Fibroblast of skin of scalp (primary cell): ENCODE data around the gene BAZ2A.
"Not testable (repeated sequence)": the region's sequence is repeated elsewhere in the genome, so short reads cannot be mapped to it uniquely, and the experiment has no call there.

ENCODE experiments used
- DNase-seq: peaks from one replicate; pipeline ENCODE4 v3.0.0-alpha.2; 2013

The BAZ2A gene

DNA sequence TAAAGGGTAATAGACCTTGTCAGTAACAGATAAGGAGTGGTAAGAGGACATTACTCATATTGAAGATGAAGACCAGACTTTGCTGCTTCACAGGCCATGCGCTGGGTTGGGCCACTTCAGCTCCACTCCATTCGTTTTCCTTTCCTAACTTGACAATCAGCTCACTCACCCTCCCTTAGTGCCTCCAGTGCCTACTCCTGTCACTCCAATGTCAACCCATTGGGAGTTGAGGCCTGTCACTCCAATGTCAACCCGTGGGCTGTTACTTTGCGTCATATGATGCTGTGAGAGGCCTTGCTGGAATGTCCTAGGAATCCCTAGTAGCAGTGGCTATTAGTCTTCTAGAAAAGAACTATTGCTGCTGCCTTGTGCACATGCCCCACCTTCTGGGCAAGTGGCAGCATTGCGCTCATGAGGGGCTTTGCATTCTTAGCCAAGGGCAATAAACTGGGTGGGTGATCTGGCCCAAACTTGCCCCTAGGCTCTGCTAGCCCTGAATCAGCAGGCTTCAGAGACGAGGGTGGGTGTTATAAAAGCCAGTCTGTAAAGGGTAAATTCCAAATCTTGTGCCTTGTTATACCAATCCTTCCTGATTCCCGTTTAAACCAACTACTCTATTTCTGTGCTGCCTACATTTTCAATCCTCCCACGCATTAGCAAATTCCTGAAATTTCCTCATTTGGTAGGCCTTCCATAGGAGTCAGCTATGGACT is 36.1 kb downstream of the BAZ2A start:
- peak; percentile 78 for DNase-seq

DNA sequence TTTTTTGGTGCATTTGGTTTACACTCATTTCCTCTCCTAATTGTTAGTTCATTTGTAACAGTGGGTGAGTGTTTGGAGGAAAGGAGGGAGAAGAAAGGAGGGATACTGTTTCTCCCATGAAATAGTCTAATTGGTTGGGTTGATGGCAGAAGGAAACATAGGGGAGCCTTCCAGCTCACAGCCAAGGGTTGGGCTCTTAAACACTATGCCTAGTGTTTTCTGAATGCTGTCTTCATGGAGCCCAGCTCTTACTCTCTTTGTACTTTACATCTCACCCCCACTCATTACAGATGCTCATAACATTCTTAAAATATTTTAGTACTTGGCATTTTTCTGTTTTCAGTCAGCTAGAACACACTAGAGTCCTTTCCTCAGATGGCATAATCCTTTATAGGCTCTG is 38.2 kb downstream of the BAZ2A start:
- peak; percentile 57 for DNase-seq

DNA sequence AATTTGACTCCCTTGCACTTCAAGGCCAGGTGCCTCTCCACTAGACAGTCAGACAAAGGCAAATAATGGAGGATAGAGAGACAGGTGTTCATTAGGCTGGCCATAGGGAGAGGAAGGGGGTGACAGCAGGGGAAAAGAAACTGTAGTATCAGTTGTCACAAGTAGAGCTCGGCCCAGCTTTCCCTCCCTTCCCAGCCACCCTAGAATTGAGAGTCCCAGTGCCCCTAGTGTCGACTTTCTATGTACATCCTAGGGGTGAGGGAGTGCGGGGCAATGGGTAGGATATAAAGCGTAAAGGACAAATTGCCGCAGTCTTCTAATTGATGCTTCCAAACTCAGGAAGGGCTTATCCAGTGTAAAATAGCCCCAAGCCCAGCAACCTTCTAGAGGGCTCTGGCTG is 39.0 kb downstream of the BAZ2A start:
- no peak for DNase-seq

DNA sequence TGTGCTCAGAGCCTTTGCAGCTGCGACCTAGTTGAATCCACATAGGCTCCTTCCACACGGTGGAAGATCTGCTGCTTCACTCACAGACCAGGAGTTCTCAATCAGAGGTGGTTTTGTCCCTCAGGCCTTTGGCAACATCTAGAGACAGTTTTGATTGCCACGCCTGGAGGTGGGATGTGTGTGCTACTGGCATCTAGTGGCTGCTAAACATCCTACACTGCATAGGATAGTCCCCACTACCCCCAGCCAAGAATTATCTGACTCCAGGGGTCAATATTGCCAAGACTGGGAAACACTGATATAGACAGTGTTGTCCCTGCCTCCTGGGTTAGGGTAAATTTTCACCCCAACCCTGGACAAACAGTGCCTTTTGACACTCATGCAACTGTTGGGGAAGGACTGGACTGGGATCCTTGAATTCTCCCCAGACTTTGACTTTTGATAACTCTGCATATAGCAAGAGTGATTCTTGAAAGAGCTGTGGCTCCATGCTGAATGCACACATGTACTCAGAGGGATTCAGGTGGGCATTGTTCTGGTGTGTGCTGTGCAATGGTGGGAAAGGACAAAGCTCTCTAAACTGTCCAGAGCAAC is 39.8 kb downstream of the BAZ2A start:
- peak; percentile 31 for DNase-seq

DNA sequence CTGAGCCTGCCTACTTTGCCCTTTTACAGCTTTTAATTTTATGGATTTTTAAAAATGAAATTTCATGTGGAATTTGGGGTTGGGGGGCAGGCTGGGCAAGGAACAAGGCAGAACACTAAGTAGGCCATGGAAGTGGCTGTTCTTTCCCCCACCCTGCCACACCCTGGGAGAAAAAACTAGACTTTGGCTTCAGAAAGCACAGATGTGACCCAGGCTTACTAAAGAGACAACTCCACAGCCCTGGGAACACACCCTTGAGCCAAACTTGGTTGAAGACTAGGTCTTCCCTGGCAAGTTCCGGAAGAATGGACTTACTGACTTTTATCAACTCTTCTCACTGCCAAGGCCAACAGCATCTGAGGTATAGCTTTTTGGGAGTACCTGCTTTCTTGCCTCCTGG is 40.3 kb downstream of the BAZ2A start:
- DNase-seq: no peak

DNA sequence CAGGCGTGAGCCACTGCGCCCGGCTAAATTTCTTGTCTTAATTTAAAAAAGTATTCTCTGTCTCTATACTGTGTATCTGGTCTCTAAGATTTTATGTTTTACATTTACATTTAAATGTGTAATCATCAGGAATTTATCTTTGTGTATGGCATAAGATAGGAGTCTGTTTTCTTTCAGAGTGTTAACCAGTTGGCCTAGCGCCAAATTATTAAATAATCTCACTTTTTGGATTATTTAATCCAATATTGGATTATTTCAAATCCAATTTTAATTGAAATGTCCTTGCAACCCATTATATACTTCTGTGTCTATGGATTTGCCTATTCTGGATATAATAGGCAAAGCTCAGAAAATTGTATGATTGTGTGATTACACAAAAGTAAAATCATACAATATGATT is 45.0 kb downstream of the BAZ2A start:
- DNase-seq: no peak

DNA sequence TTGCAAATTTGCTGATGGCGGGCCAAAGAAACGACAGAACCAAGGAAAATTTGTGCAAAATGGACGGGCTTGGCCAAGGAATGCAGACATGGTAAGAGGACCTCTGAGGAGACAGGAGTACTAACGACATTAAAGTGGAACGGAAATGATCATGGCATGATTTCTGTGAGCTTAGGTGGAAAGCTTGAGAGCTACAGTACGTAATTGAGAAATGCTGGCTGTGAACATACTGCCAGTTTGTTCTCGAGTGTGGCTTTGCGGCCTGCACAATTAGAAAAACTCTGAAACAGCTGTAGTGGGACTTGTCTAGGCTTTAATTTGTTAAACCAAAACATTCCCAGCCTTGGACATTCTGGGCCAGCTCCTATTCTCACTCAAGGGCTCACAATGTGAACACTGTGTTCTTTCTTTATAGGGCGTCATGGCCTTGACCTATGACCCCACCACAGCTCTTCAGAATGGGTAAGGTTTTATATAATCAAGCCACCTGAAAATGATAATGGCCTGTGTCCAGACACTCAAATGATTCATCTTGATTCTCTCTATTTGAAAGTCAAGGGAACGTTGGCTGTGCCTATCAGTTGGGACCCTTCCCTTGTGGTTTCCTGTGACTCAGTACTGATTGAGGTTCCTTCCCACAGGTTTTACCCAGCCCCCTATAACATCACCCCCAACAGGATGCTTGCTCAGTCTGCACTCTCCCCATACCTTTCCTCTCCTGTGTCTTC is 48.5 kb downstream of the BAZ2A start:
- DNase-seq: no peak

DNA sequence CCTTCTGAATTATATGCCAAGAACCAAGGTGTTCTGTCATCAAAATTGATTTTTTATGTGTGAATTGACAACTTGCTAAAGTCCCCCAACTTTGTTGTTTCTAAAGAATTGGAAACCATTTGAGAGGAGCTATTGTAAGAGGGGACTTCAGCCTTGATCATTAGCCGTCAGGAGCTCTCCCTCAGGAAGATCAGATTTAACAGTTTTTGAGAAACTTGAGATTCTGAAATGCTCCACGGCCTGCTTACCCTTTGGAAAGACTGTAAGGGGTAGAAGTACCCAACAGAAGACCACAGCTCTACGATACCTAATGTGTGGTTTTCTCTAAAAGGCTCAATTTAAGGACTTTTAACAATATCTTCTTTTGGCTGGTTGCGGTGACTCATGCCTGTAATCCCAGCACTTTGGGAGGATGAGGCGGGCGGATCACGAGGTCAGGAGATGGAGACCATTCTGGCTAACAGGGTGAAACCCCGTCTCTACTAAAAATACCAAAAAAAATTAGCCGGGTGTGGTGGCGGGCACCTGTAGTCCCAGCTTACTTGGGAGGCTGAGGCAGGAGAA is 51.1 kb downstream of the BAZ2A start:
- no peak for DNase-seq

DNA sequence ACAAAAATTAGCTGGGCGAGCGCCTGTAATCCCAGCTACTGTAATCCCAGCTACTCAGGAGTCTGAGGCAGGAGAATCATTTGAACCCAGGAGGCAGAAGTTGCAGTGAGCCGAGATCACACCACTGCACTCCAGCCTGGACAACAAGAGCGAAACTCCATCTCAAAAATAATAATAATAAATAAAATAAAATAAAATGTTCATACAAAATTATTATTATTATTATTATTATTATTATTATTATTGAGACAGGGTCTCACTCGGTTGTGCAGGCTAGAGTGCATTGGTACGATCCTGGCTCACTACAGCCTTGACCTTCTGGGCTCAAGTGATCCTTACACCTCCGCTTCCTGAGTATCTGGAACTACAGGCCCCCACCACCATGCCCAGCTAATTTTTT is 52.9 kb downstream of the BAZ2A start:
- not testable (repeated sequence) for DNase-seq

DNA sequence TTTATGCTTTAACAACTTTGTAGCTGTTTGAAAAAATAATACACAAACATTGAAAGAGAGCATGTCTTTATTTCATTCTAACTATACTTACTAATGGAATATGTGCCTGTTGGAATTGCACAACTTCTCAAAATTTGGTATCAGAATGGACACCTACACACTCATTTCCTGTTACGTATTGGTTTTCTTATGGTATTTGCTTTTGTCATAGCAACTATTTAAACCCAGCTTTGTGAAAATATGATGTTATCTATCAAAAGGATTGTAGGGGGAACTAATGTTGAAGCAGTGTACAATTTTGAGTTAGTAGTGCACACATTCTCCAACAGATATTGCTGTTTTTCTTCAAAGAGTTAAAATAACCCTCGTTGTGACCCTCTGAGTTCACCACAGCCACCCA is 55.9 kb downstream of the BAZ2A start:
- no peak for DNase-seq

DNA sequence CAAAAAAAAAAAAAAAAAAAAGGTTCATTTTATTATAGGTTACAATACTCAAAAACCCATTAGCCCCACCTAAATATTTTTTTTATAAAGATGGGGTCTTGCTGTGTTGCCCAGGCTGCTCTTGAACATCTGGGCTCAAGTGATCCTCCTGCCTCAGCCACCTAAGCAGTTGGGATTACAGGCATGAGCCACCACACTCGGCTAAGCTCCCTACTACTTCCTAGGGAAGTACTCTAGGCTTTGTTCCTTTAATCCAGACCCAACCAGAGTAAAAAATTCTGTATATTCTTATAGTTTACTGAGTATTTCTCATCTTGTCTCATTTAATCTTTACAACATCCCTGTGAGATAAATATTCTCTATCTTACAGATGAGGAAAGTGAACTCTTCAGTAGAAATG is 57.8 kb downstream of the BAZ2A start:
- no peak for DNase-seq

DNA sequence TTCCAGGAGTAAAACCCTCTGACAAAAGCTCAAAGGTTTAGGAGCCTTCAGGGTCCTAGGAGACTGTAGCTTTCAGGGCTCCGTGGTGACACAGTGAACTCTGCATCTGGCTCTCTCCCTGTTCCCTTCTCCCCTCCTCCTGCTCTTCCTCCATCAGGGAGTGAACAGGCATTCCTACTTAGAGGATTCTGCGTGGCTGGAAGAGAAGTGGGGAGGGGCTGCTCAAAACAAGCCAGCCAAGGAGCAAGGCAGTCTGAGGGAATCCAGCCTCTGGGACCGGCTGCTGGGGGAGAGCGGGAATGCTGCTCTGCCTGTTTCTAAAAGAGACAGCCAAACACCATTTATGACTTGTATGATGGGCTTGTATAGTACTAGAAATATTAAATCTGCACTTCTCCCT is 59.0 kb downstream of the BAZ2A start:
- DNase-seq: peak; percentile 17

DNA sequence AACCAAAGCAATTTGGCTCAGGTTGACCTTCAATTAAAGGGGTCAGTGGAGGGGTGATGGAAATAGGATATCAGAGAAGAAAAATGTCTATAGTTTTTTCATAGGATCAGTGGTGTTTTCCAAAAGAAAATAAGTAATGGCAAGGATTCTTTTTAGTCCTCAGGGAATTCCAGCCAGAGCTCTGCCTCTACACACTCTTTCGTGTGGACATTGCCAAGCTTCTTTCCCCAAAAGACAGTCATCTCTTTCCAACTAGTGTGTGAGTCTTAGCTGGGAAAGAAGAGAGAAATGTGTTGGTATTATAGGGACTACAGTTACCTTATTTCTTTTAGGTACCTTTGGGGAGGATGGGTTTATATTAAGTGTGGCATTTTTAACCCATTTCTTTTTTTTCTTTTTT is 62.0 kb downstream of the BAZ2A start:
- DNase-seq: peak; percentile 24

DNA sequence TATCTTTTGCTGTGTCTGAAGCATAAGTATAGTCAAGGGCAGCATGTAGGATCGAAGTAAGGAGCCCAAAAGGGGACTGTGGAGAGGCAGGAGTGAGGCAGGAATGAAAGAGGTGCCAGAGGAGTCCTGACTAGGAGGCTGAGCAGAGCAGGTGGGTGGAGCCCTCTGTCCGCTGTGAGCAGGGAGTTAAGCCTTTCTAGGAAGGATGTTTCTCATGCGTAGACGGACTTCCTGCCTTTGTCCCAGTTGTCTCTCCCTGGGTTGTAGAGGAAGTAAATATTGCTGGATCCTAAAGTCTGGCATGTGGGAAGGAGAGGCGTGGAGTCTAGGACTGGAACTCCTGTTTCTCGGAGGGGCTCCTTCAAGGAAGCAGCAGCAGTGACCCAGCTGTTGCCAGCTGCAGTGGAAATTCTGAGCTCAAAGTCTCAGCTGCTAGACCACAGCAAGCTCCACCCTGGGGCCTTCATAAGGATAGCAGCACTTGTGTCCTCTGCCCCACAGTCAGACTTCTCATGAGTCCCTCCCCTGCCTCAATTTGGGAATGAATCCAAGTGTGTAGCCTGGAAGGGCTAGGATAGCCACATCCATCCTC is 64.5 kb downstream of the BAZ2A start:
- peak; percentile 66 for DNase-seq

DNA sequence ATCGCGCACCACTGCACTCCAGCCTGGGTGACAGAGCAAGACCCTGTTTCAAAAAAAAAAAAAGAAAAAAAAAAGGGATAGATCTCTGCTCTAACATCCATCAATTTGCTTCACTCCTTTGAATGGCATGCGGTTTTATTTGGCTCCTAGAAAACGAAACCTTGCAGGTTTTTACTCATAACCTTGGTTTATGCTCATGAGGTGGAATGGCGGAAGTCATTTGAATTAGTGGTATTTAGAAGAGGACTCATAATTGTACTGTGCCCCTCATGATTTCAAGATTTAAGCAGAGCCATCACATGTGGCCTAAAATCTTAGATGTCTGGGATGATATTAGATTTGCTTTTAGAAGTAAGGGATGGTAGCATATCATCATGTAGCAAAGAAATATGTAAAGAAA is 79.1 kb downstream of the BAZ2A start:
- DNase-seq: no peak

DNA sequence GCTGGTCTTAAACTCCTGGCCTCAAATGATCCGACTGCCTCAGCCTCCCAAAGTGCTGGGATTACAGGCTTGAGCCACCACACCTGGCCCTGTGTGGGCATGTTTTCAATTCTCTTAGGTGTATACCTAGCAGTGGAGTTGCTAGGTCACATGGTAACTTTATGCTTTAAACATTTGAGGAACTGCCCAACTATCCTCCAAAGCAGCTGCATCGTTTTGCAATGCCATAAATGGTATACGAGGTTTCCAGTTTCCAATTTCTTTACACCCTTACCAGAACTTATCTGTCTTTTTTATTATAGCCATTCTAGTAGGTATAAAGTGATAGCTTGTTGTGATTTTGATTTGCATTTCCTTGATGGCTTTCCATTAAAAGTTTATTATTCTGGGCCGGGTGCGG is 83.4 kb downstream of the BAZ2A start:
- no peak for DNase-seq
